Fibroblast of mammary gland (primary cell): ENCODE data around the gene PPP4R3B.
"Not testable (repeated sequence)": the region's sequence is repeated elsewhere in the genome, so short reads cannot be mapped to it uniquely, and the experiment has no call there.

ENCODE experiments used
- DNase-seq: peaks from one replicate; pipeline ENCODE4 v3.0.0-alpha.2; 2010; ENCODE audit warnings: low read depth
- H3K4me3 ChIP-seq: 2 replicates; pipeline ENCODE4 v1.5.1; 2011; ENCODE audit warnings: low read depth, mild to moderate bottlenecking, low read length, moderate library complexity; ENCODE audit not compliant: control insufficient read depth
- CTCF ChIP-seq: conservative IDR thresholded peaks from 2 replicates; pipeline ENCODE4 v1.5.1; 2011; ENCODE audit warnings: low read depth, low read length, inconsistent platforms; ENCODE audit not compliant: control insufficient read depth, insufficient read depth

PPP4R3B gene

GRCh38 chr2:55598056-55598795 lies 19.2 kb downstream of the PPP4R3B start:
- H3K4me3 ChIP-seq = no peak overlapping the region
- no peak for TF ChIP-seq CTCF
- no peak for DNase-seq

GRCh38 chr2:55596795-55597194 lies 20.6 kb downstream of the PPP4R3B start:
- not testable (repeated sequence) for H3K4me3 ChIP-seq, DNase-seq

GRCh38 chr2:55595536-55595935 lies 21.9 kb downstream of the PPP4R3B start:
- DNase-seq = peak; percentile 30
- TF ChIP-seq CTCF = no peak
- H3K4me3 ChIP-seq = no peak overlapping the region

GRCh38 chr2:55592130-55592529 lies 25.3 kb downstream of the PPP4R3B start:
- no peak for TF ChIP-seq CTCF
- H3K4me3 ChIP-seq = no peak overlapping the region
- no peak for DNase-seq

- peak; percentile 90 for DNase-seq
- H3K4me3 ChIP-seq = no peak overlapping the region
- TF ChIP-seq CTCF = no peak
Observed at GRCh38 chr2:55590810-55591440, 26.5 kb downstream of the PPP4R3B start.

GRCh38 chr2:55585451-55586080 lies 31.9 kb downstream of the PPP4R3B start:
- TF ChIP-seq CTCF = no peak
- DNase-seq = peak; percentile 80
- no peak overlapping the region for H3K4me3 ChIP-seq

- DNase-seq = peak; percentile 63
- TF ChIP-seq CTCF = no peak
- H3K4me3 ChIP-seq = no peak overlapping the region
Observed at GRCh38 chr2:55581874-55582547, 35.4 kb downstream of the PPP4R3B start.
